ENCODE results near the gene MT4.

MT4 gene

DNA sequence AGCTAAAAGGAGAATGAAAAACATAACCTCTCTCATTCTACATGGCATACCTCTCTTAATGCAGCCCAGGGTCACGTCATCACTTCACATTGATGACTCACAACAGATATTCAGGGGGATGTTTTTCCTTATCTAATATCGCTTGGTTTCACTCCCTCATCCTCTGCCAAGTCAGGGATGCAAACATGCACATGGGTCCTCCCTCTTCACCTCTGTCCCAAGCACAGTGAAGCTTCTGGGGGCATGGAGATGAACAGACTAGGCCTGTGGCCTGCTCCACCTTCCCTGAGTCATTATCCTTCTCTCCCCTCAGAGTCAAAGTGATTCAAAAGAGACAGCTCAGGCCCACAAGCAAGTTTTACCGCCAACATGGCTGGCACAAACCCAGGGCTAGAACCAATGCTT lies 41.2 kb downstream of the MT4 start:
- DNase-seq: no peak

DNA sequence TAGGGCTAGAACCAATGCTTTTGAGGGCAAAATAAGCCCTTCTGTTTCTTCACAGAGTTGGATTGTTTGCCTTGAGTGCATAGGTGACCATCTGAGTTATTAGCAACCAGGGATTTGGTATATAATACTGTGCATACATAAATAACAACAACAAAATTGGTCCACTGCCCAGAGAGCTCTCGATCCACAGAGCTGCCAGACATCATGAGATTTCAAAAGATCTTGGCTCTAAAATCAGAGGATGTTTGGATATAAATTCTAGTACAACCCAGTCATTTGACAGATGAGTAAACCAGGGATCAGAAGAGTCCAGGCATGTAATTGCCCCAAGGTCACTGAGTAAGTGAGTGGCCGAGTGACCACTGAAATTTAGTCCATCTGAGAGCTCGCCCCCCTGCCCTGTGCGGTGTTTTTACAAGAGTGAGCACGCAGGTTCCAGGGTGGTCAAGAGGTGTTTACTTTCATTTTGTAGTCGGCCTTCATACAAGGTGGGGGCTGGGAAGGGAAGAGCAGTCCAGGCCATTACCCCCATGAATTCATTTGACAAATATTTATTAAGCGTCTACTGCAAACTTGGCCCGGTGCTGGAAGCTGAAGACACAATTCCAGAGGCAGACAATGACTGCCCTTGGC lies 41.7 kb downstream of the MT4 start:
- no peak for DNase-seq

DNA sequence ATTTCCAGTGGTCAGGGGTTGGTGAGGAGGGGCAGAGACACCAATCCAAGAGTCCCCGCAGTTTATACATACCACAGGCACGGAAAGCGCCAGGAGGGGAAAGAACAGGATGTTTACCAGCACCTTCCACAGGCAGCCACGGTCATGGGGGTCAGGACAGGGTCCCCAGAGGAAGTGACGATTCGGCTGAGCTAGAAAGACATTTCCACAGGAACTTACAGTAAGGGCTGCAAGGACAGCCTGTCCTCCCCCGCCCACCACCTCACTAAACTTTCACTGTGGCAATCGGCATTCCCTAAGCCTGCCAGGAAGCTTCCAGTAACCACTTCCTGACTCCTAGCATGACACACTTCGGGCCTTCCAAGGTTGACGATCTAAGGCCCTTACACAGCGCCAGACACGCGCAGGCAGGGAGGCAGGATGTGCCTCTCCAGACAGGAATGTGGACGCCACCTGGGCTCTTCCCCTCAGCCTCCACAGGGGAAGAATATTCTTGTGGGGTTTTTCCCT lies 42.3 kb downstream of the MT4 start:
- no peak for DNase-seq

DNA sequence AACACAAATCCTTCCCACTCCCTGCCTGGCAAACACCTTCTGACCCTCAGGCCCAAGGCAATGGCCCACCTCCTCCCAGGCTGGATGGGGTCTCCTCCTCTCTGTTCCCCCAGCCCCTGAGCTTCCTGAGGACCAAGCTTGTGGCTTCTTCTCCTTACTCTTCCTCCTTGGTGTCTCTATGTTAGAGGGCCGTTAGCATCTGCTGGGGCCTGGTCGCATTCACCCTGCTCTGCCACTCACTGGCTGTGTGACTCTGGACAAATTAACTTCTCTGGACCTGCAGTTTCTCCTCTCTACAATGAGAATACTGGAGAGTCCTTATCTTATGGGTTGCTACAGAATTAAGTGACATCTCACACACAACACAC lies 42.8 kb downstream of the MT4 start:
- DNase-seq: no peak

DNA sequence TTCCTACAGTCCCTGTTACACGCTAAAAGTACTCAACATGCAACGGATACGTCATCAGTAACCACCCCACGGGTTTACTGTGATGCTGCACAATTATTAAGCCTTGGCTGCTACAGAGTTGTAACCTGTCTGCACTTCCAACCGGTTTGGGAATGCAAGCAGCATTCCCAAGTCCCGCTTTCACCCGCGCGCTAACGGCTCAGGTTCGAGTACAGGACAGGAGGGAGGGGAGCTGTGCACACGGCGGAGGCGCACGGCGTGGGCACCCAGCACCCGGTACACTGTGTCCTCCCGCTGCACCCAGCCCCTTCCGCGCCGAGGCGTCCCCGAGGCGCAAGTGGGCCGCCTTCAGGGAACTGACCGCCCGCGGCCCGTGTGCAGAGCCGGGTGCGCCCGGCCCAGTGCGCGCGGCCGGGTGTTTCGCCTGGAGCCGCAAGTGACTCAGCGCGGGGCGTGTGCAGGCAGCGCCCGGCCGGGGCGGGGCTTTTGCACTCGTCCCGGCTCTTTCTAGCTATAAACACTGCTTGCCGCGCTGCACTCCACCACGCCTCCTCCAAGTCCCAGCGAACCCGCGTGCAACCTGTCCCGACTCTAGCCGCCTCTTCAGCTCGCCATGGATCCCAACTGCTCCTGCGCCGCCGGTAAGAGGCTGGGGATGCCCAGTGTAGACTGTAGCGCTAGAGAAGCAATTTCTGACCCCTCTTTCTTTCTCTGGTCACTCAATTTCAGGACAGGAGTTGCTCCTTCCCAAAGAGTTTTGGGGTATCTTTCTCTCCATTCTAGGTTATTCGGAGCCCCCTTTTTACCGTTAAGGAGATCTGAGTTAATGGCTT lies 43.4 kb downstream of the MT4 start, which contains the start of gene MT2A:
Gene MT2A (plus strand): TSS at position 542 of the 833 bp plus-strand sequence. CDS start 72 bp downstream, at position 614.
- peak; percentile 72 to 86 (median 78) for DNase-seq

DNA sequence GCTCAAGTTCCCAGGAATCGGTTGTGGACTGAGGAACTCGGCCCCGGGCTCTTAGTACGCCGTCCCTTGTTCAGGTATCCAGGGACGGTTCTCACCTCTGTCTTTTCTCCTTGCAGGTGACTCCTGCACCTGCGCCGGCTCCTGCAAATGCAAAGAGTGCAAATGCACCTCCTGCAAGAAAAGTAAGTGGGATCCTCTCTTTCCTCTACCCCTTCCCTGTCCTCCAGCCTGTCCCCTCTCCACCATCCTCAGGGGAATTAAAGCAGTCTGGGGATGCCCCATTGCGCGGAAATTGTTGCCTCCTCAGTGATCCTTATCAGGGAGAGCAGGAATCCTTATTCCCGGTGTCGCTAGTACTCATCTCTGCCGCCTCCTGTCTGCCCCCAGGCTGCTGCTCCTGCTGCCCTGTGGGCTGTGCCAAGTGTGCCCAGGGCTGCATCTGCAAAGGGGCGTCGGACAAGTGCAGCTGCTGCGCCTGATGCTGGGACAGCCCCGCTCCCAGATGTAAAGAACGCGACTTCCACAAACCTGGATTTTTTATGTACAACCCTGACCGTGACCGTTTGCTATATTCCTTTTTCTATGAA lies 44.1 kb downstream of the MT4 start:
- DNase-seq: no peak

DNA sequence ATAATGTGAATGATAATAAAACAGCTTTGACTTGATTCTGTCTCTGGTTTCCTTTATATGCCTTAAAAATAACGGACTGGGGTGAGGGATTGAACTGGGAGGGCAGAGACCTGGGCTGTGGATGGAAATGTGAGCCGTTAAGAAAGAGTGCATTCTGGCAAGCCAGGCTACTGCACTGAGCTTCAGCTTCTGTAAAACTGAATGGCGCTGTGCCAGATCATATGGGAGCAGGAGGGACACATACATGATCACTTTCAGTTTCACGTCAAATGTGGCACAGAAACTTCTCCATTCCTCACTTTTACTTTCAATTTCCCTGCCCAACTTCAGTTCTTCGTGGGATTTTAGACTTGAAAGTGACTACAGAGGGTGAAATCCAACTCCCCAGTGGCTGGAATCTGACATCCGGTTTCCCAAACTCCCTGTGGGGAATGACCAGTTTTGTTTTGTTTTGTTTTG lies 44.6 kb downstream of the MT4 start:
- DNase-seq: peak in 3 of 4 experiments; percentile 18 to 54 (median 38)

DNA sequence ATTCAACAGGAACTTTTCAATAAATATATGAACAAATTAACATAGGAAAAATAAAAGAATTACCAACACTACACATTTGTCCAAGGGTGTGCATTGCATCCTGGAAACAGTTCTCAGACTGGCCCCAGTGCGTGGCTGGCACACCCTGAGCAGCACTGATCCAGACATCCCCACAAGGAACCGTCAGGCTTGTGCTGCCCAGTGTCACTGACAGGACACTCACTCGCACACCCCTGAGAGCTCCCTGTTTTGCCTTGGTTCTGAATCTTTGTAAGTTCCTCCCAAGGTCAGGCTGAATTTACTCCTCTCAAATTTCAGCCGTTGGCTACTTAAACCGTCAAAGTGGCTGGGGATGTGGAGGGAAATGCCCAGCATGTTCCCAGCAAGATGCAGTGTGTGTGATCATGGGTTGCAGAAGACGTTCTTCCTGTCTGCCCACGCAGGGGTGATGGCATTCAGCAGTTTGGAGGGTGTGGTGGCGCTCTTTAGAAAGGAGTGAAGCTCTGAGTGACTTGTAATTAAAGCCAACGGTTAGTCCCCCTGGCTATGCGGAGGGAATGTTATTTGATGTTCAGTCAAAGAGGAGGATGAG lies 45.2 kb downstream of the MT4 start:
- DNase-seq: peak in 3 of 4 experiments; percentile 12 to 32 (median 18)

DNA sequence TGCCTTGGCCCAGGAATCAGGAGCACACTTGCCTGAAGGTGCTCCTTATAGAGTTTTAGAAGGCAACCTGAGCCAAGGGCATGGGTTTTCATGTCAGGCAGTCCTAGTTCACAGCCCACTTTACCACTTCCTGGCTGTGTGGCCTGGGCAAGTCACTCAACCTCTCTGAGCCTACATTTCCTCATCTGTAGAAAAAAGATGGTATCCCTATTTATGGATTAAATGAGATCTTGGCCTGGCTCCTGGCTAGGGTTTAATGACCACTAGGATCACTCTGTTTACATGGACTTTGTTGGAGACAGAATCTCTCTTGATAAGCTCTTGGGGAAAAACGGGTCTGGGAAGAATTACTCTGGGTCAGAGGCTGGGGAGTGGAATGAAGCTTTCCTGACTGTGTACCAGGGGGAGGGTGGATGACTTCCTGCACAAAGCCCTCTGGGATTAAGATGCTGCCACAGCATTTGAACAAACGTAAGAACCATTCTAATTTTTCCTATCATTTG lies 45.8 kb downstream of the MT4 start:
- no peak for DNase-seq

DNA sequence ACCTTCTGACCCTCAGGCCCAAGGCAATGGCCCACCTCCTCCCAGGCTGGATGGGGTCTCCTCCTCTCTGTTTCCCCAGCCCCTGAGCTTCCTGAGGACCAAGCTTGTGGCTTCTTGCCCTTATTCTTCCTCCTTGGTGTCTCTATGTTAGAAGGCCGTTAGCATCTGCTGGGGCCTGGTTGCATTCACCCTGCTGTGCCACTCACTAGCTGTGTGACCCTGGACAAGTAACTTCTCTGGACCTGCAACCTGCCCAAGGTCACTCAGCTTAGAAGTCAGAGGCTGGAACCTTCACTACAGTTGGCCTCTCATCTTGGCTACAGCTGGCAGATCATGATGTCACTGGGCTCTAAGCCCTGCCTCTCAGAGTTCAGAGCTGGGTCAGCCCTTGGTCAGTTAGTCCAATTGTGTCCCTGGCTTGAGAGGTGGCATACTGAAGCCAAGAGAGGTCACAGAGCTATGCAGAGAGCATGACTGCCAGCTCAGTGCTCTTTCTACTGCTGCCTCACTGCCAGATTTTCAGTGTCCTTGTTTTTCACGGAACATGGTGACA lies 46.5 kb downstream of the MT4 start:
- no peak for DNase-seq

DNA sequence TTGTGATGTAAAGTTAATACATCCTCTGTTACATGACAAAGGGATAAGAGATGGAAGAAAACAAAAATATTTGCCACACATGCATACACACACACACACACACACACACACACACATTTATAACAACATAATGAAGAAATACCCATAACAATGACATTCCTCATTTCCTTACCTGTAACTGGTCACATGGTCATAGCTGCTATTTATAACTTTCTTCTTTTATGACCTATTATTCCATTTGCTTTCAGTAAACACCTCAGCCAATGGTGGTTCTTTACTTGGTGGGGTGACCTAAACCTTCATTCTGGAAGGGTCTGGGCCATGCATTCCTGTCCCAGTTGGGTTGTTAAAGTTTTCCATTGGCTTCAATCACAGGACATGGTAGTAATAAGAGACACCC lies 48.8 kb downstream of the MT4 start:
- no peak for DNase-seq

DNA sequence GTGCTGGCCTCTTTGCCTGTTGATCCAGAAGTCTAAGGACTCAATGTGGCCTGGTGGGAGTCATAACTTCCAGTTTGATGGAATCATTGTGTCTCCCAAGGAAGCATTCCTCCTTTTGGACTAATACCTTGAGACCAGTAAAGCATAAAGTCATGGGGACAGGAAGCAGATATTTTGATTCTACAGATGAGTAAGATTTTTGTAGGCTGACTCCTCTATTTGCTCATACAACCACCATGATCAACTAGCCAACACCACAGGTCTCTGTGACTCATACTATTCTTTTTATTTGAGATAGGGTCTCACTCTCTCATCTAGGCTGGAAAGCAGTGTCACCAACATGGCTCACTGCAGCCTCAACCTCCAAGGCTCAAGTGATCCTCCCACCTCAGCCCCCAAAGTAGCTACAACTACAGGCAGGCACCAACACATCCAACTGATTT lies 49.7 kb downstream of the MT4 start:
- no peak for DNase-seq

DNA sequence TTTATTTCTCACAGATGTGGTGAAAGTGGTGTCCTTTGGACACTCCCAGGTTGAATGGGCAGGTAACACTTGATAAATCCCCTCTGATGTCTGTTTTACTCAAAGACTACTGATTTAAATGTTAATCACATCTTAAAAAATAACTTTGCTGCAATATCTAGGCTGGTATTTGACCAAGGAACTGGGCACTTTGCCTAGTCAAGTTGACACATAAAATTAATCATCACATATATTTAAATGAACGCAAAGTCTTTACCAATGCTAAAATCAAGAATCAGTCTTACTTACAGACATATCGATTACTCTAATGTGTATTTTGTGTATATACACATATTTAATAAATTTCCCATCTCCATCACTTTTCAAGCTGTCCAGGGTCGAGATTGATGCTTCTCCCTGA lies 50.5 kb downstream of the MT4 start:
- DNase-seq: no peak

DNA sequence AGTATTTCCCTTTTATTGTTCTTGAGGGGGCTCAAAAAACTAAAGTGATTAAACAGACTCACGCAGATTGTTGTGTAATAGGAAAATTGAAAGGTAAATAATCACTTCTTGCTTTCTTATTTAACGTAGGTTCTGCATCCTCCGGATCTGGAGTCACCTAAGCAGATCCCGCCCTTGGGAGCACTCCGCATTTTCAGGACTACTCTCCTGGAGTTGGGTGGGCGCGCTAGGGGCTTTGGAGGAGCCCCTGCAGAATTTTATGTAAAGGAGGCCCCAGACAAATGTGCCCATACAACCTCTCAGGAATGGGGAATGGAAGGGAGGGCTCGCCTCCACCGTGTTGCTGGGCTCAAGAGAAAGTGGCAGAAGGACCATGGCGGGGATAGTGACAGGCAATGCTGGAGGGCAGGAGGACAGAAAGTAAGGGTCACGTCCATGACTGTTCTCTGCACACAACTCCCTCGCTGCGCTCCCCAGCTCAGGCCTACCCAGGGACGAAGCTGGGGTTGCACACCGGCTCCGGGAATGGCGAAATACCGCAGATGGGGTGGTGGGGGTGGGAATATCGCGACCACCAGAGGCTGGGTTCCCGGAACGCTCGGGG lies 51.8 kb downstream of the MT4 start:
- no peak for DNase-seq

DNA sequence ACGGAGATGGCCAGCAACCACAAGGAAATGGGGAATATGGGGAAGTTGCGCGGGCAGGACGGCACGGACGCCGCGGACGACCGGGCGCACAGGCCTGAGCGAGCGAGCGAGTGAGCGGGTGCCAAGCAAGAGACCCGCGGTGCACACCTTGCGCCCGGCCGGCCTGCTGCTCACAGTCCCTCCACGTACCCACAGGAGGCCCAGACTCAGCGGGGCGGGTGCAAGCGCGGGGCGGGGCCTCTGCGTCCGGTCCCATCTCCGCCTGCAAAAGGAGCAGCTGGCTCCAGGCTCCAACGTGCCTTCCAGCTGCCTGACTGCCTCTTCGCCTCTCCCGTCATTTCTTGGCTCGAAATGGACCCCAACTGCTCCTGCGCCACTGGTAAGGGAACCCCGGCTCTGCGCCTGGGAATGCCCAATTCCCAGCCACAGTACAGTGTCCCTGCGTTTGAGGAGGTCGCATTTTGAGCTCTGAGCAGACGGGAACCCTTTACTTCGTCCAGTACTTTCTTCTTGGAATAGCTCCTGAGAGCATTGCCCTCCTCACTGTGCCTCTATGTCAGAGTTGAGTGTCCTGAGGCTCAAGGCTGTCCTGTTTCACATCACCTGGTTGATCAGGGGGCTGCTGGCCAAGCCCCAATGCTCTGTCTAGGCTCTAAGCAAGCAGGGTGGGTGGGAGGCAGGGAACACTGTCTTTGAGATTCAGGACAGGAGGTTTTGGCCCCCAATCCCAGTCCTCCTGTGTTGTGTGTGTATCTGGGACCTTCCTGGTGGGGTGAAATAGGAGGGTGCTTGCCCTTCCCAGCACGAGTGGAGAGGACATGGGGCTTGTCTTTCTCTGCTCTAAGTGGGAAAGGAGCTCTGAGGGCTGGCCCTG lies 52.6 kb downstream of the MT4 start:
- DNase-seq: peak in 2 of 4 experiments; percentile 11 to 45

DNA sequence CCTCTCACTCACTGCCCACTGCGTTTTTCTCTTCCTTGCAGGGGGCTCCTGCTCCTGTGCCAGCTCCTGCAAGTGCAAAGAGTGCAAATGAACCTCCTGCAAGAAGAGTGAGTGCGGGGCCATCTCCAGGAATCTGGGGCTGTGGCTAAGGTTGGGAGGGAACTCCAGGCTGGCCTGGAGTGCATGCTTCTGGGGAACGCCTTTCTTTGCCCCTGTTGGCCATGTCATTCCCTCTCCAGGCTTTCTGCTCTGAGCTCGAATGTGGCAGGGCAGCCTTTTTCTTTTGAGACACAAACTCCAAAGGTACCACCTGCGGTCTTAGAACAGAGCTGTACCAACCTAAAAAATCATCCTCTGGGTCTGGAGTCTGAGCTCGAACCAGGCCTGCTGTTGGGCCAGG lies 53.3 kb downstream of the MT4 start:
- no peak for DNase-seq

All from activated CD4-positive, CD25-positive, alpha-beta regulatory T cell (primary cell).